ENCODE data around the gene CKS1B.
"Not testable (repeated sequence)": the region's sequence is repeated elsewhere in the genome, so short reads cannot be mapped to it uniquely, and the experiment has no call there.

The CKS1B gene

DNA sequence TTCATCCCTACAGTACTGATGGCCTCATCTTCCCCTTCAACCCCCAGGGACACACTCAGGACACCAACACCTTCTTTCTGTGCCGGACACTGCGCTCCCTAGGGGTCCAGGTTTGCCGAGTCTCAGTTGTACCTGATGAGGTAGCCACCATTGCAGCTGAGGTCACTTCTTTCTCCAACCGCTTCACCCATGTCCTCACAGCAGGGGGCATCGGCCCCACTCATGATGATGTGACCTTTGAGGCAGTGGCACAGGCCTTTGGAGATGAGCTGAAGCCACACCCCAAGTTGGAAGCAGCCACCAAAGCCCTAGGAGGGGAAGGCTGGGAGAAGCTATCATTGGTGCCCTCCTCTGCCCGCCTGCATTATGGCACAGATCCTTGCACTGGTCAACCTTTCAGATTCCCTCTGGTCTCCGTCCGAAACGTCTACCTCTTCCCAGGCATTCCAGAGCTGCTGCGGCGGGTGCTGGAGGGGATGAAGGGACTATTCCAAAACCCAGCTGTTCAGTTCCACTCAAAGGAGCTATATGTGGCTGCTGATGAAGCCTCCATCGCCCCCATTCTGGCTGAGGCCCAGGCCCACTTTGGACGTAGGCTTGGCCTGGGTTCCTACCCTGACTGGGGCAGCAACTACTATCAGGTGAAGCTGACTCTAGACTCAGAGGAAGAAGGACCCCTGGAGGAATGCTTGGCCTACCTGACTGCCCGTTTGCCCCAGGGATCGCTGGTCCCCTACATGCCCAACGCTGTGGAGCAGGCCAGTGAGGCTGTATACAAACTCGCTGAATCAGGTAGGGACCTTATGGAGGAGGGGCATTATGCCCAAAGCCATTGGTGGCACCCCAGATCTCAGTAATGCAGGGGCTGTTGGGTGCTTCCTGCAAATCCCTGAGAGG lies 13.8 kb downstream of the CKS1B start:
- no peak for DNase-seq

DNA sequence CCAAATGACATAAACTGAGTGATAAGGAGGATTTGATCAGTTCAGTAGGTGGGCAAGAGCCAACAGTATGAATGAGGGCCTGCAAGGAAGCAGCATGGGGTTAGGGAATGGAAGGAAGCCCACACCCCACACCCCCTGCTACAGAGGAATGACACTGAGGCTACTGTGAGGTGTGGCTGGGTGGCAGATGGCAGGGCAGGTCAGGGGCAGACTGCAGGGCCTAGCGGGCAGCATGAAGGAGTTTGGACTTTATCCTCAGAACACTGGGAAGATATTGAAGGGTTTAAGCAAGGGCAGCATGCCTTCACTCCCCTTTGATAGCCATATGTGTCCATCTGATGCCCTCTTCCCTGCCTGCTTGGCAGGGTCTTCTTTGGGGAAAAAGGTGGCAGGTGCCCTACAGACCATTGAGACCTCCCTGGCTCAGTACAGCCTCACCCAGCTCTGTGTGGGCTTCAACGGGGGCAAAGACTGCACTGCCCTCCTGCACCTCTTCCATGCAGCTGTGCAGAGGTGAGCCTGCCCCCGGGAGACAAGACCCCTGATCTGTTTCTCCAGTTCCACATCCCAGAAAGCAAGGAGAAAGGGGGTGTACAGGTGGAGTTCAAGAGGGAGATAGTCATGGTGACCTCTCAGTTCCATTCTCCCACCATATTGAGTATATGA lies 14.8 kb downstream of the CKS1B start:
- no peak for DNase-seq

DNA sequence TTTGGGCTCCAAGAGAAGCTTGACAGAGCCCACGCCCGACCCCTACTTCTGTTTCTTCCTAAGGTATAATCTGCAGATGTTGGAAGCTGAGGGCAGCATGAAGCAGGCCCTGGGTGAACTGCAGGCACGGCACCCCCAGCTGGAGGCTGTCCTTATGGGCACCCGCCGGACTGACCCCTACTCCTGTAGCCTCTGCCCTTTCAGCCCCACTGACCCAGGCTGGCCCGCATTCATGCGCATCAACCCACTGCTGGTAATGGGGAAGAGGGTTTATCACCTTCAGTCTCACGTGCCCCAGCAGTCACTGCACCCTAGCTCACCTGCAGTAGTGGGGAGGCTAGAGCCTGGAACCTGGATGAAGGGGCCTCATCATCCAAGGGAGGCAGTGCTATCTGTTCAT lies 15.8 kb downstream of the CKS1B start:
- DNase-seq: no peak

DNA sequence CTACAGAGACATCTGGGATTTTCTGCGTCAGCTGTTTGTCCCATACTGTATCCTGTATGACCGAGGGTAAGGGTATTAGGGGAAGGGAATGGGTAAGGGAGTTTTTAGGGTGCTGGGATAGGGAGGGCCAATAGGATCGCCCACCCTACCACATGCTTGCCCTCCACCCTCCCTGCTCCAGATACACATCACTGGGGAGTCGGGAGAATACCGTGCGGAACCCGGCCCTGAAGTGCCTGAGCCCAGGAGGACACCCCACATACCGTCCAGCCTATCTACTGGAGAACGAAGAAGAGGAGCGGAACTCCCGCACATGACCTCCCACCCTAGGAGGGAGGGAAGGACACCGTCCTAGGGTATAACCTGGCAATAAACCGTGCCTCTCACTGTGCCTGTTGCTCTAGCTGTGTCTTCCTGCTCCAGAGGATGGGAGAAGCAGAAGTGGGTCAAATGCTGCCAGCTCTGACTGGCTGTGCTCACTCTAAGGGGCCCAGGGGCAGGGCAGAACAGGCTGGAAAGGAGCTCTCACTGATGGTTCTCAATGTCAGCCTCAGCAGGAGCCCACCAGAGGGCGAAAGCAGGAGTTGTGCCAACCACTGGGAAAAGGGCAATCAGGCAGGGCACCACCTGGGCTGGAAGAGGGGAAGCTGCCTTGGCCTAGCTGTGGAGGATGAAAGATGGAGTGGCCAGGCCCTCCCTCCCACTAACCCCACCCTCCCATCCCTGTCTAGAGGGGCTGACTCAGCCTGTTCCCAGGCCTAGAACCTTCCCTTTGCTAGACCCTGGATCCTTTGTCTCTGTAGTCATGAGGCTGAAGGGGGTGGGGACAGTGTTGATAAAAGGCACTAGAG lies 18.5 kb downstream of the CKS1B start:
- no peak for DNase-seq

DNA sequence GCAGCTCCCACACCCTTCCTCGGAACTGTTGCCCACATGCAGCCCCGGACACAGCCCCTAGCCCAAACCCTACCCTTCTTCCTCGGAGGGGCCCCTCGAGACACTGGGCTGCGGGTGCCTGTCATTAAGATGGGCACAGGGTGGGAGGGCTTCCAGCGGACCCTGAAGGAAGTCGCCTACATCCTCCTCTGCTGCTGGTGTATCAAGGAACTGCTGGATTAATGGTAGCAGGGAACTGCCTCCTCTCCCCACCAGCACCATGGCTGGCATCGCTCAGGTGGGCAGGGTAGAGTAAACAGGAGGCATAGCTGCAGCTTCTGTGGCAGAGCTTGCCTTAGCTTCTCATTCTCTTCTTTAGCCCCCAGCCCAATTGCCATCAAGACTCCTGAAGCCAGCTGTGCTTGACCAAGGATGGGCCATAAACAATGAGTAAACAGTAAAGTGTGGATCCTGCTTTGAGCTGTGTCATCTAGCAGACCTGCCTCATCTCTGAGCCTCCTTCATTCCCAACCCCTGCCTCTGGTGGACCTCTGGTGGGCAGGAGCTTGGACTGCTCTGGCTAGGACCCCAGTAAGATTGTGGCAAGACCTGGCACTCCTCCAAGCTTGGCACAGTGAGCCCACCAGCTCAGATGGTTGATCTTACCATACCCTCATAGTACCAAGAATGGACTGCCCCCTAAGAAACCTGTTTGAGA lies 19.2 kb downstream of the CKS1B start, which contains the start of gene LENEP:
Gene LENEP (plus strand): TSS at position 15 of the 697 bp plus-strand sequence. CDS start 22 bp downstream, at position 37.
- DNase-seq: no peak

DNA sequence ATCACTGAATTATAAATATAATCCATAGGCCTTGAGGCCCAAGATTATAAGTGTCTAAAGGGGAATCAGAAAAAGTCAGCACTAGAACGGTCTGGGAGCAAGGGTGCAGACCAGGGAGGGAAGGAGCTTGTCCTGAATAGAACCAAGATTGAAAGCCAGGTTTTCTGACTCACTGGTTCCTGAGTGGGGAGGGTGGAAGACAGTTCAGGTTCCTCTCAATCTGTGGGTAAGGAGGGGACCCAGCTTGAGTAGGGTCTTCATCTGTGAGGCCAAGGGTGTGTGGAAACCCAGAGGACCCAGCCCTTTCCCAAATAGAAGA lies 19.7 kb downstream of the CKS1B start:
- no peak for DNase-seq

DNA sequence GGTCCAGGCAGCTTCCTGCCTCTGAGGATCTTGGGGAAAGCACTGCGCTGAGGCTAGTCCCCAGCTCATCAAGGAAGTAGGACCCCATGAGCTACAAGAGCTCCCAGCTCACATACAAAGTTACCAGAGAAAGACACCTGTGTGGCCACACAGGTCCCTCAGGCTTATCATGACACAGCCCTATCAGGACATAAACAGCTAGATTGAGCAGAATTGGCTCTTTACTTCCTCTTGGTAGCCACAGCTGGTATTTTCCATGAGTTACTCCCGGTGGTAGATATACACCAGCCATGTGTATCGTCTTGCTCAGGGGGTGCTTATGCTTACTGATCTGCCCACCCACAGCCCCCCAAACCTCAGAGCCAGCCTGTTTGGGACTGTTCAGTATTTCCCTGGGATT lies 20.1 kb downstream of the CKS1B start:
- DNase-seq: no peak

DNA sequence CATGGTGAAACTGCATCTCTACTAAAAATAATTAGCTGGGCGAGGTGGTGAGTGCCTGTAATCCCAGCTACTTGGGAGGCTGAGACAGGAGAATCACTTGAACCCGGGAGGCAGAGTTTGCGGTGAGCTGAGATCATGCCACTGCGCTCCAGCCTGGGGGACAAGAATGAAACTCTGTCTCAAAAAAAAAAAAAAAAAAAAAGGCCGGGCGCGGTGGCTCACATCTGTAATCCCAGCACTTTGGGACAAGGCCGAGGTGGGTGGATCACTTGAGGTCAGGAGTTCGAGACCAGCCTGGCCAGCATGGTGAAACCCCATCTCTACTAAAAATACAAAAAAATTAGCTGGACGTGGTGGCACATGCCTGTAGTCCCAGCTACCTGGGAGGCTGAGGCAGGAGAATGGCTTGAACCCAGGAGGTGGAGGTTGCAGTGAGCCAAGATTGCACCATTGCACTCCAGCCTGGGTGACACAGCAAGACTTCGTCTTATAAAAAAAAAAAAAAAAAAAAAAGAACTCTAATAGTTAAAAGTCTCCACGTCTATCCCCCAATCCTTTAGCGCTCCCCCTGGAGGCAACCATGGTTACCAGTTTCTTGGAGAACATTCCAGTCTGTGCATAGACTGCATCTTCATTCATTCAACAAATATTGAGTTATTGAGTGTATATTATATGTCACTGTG lies 21.0 kb downstream of the CKS1B start:
- DNase-seq: not testable (repeated sequence)

DNA sequence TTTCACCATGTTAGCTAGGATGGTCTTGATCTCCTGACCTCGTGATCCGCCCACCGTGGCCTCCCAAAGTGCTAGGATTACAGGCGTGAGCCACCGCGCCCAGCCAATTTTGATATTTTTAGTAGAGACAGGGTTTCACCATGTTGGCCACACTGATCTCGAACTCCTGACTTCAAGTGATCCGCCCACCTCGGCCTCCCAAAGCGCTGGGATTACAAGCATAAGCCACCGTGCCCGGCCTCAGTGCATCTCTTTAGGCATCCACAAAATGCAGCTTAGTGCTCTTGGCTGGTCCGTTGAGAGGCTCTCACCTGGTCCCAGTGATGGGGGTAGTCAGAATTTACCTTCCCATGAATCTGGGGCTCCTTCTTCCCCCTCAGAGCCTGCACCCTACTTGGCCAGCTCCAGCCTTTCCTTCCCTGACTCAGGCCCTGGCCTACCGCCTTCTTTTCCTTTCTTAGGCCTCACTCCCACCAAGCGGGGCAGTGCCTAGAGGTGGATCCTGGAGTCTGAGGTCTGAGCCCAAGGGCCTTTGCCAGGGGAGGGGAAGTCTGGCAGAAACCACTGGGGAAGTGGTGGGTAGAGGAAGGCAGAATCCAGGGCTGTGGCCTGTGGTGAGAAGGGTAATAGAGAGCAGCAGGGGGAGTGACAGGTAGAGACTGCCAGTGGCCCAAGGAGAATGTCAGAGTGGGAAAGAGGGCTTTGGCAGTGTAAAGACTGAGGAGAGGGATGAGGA lies 22.7 kb downstream of the CKS1B start:
- no peak for DNase-seq

DNA sequence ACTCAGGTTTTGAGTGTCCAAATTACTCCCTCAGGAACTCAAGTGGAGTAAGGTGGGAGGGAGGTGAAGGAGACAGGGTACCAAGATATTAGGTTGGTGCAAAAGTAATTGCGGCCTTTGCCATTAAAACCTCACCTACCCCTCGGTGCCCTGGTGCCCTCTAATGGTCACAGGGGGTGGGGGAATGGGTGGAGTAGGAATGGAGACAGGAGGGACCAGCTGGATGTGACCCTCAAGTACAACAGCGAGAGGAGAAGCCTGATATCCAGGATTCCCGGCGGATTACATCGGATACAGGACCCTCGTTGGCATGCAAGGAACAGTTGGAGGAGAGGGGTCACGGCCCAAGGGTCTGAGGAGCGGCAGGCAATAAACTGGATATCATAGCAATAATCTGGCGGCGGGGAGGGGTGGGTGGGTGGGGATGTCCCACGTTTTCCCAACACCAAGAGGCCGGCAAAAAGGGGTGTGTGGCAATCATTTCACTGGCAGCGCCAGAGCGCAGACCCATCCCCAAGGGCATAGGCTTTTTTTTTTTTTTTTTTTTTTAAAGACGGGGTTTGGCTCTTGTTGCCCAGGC lies 23.8 kb downstream of the CKS1B start:
- no peak for DNase-seq

DNA sequence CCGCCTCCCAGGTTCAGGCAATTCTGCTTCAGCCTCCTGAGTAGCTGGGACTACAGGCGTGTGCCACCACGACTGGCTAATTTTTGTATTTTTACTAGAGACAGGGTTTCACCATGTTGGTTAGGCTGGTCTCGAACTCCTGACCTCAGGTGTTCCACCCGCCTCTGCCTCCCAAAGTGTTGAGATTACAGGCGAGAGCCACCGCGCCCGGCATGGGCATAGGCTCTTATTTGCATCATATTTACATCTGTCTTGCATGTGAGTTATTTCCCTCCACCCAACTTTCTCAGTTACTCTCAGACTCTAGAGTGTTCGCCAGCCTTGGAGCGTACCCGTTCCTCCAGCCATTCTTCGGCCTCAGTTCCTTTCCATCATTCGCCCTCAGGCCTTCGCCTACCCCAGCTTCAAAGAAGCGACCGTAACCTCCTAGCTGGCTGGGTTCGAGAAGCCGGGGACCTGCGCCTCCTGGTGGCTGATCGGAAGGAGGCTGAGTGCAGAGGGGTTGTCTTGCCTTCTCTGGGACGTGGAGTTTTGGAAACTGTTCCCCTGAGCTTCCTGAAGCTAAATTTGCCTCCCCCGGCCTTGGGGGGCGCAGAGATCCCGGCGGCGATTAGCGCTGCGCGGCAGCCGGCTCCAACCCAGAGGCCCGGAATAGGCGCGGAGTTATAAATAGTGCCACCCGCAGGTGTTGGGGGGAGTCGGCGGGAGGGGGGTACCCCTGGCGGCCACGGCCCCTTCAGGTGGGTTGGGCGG lies 24.5 kb downstream of the CKS1B start:
- peak; percentile 34 for DNase-seq

DNA sequence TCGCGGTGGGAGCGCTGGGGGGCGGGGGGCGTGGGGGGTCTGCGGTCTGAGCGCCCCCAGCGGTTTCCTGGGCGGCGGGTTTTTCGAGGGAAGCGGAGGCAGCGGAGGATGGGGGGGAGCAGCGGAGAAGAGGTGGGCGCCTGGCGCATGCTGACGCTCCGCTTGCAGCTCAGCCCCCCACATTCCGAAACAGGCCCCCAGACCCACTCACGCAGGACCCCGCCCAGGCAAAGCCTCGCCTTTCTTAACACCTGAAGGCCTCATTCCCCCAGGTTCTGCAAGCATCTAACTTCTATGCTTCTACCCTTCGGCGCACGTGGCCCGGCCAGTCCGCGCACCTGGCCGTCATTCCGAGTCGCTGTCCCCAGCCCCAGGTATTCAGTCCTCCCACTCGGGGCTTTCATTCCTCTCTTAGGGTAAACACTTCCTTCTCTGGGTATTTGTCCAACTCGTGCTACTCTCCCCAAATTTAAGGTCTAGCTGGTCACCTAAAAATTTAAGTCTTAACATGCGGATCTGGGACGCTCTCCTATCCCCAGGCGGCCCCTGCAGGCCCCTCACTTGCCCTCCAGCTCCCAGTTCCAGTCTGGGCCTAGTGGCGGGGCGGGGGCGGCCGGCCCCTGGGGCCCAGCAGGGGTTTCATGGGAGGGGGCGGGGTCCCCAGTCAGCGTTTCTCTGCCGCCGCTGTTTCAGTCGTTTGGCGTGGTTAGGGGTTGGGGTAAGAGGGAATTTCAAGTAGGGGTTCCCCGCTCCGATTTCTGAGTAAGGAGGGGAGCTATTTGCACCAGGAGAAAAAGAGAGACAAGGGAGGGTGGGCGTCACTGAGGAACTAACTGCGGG lies 25.3 kb downstream of the CKS1B start:
- no peak for DNase-seq

DNA sequence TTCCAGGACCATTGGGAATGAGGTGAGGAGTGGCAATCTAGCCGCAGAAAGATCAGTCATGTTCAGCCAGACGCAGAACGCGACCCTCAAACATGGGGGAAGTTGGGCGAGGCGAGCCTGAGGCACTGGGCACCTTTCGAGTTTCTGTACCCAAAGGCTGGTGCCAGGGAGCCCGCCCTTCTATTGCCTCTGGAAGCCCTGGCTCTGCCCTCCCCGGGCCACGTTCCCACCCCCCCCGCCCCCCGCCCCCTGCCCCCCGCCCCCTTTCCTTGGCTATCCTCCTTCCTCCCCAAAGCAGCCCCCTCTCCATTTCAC lies 25.9 kb downstream of the CKS1B start:
- no peak for DNase-seq

DNA sequence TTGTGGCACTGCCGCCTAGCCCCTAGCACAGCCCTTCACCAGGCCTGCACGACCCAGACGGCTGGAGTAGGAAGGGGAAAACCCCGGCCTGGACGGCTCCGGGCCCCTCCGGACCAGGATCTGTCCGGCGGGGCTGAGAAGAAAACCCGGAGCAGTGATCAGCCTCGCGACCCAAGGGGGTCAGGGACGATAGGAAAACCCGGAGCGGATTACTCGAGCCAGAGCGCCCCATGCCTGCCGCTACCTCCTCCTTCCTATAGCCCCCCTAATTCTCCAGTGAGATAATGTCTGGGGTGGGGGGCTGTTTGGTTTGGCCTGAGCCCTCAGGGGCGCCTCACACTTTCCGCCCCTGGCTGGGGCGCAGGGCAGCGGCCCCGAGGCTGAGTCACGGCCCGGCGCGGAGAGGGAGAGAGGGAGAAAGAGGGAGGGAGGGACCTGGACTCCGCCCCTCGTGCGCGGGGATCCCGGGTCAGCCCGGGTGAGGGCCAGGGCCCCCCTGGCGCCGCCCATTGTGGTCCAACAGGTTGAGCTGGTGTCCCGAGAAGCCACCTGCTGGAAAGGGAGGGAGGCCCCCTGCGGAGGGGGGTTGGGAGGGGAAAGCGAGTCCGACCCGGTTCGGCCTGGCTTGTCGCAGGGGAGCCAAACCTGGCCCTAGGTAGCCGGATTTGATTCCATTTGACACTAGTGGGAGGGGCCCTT lies 26.4 kb downstream of the CKS1B start:
- peak; percentile 85 for DNase-seq

DNA sequence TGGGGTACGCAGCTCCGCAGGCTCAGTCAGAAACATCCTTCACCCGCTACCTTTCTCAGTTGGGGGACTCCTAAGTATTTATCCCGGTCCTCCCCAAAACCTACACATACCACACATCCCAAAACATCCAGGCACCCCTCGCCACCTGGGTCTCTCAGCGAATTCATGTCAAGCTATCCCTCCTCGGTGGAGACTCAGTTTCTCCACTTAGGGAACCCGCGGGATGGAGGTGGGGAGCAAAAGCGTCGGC lies 26.9 kb downstream of the CKS1B start:
- no peak for DNase-seq

DNA sequence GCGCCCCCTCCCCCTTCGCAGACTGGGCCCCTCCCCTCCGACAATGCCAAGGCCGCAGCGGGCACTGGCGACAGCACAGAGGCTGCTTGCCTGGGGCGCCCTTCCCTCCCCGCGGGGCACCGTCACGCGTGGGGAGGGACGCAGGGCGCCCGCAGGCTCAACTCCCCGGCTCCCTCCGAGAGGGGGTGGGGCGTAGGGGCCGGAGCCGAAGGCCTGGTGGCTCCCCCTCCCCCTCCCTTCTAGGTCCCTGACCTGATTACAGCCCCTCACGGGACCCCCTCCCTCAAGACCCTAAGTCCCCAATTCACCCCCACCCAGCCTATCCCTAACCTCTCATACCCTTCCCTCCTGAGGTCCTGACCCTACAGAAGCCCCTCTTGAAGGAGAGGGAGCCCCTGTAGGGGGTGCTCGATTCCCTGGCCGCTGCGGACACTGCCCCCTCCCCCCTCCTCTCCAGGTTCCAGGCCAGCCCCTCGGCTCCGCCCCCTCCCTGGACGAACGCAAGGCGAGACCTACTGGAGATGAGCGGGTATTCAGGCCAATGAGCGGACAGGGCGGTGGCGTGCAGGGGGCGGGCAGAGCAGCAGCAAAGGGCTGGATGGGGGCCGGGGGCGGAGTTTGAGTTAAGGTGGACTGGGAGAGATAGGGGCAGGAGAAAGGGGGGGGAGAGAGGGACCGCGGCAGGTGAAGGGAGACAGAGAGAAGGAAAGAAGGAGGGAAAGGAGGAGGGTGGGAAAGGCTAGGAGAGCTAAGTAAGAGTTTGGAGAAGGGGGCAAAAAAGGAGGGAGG lies 27.4 kb downstream of the CKS1B start:
- DNase-seq: peak; percentile 91

DNA sequence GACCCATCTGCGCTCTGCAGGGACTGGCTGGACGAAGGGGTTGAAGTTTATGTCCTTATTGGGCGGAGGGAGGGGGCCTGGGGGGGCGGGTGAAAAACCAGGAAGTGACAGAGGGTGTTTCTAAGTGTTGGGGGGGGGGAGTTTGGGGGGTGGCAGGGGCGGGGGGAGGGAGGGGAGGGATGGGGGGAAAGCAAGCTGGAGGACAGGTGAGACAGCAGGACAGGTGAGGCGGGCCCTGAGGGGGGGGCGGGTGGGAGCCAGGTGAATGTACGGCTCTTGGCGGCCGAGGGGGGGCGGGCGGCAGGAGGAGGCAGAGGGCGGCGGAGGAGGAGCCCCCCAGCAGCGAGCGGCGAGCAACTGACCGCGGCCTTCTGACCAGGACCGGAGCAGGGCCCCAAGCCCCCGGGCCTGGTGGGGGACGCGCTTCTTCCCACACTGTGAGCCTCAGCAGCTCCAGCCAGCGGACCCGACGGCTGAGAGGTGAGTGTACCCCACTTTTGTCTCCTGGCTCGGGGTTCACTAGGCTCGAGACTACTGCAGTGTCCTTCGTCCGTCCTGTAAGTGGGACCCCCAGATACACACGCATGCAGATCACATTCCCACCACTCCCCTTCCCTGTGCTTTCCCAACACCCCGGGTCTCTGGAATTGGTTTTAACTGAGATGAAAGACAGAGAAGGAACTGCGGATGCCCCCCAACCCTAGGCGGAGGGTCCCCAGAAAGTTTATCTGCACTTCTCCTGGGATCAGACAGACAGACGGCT lies 28.2 kb downstream of the CKS1B start, which contains the start of gene ZBTB7B:
Gene ZBTB7B (plus strand): TSS at position 339 of the 763 bp plus-strand sequence. CDS start 11,859 bp downstream, outside the sequence.
- no peak for DNase-seq

Measured in activated gamma-delta T cell (primary cell).